Nephron (organoid): ENCODE data around the gene GDPD1.

ENCODE experiments used
- H3K27ac Mint-ChIP-seq, 3 experiments: 2 replicates each; pipeline ENCODE4 v1.8.0; 2020; ENCODE audit warnings: mixed read lengths in 3 of 3, mild to moderate bottlenecking in 2 of 3, moderate library complexity in 1 of 3
- H3K27me3 Mint-ChIP-seq: 2 replicates; pipeline ENCODE4 v1.8.0; 2021; ENCODE audit warnings: low read depth, mild to moderate bottlenecking, moderate library complexity, mixed read lengths
- H3K36me3 Mint-ChIP-seq: 2 replicates; pipeline ENCODE4 v1.8.0; 2020; ENCODE audit warnings: low read depth, mixed read lengths
- H3K4me1 Mint-ChIP-seq: 2 replicates; pipeline ENCODE4 v1.8.0; 2020; ENCODE audit warnings: mixed read lengths
- H3K4me3 Mint-ChIP-seq, 3 experiments: 2 replicates each; pipeline ENCODE4 v1.8.0; 2020; ENCODE audit warnings: mild to moderate bottlenecking in 3 of 3, mixed read lengths in 3 of 3, moderate library complexity in 2 of 3
- H3K9me3 Mint-ChIP-seq: 2 replicates; pipeline ENCODE4 v1.8.0; 2020; ENCODE audit warnings: mixed read lengths
- TF ChIP-seq, protein P1 (sequence below), 3 experiments: fragments of 200-600 bp; sonication (generic); IDR thresholded peaks; one replicate each; pipeline ENCODE4 v1.5.0; 2021; ENCODE audit warnings: antibody characterized with exemption in 3 of 3; ENCODE audit not compliant: unreplicated experiment in 3 of 3

Gene GDPD1

DNA sequence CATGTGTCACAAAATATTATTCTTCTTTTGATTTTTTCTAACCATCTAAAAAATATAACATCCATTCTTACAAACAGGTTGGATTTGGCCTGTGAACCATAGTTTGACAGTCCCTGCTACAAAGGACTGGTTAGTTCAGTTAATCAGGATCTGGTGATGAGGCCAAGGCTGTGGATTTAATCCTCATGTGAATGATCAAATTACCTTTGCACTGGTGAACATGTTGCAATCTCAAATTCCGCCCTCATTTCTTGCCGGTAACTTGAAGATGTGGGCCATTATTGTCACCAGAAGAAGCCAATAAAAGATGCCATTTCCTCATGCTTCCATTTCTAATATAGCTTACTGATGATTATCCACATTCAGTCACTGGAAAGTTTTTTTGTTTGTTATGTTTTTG, 75.9 kb downstream of the GDPD1 start:
- Mint-ChIP-seq H3K4me3 (no peak overlapping the region), H3K4me1 (no peaks in the 10 kb centered on the region), H3K9me3 (no peaks in the 10 kb centered on the region), H3K27me3 (peaks cover 5% of the 10 kb centered on the region), H3K27ac (no peak overlapping the region), H3K36me3 (no peaks in the 10 kb centered on the region)
- TF ChIP-seq, protein P1, sequence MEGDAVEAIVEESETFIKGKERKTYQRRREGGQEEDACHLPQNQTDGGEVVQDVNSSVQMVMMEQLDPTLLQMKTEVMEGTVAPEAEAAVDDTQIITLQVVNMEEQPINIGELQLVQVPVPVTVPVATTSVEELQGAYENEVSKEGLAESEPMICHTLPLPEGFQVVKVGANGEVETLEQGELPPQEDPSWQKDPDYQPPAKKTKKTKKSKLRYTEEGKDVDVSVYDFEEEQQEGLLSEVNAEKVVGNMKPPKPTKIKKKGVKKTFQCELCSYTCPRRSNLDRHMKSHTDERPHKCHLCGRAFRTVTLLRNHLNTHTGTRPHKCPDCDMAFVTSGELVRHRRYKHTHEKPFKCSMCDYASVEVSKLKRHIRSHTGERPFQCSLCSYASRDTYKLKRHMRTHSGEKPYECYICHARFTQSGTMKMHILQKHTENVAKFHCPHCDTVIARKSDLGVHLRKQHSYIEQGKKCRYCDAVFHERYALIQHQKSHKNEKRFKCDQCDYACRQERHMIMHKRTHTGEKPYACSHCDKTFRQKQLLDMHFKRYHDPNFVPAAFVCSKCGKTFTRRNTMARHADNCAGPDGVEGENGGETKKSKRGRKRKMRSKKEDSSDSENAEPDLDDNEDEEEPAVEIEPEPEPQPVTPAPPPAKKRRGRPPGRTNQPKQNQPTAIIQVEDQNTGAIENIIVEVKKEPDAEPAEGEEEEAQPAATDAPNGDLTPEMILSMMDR (IDR thresholded peaks at IDR 0.05; ENCODE audit: unreplicated experiment in 3 of 3), result no peak

DNA sequence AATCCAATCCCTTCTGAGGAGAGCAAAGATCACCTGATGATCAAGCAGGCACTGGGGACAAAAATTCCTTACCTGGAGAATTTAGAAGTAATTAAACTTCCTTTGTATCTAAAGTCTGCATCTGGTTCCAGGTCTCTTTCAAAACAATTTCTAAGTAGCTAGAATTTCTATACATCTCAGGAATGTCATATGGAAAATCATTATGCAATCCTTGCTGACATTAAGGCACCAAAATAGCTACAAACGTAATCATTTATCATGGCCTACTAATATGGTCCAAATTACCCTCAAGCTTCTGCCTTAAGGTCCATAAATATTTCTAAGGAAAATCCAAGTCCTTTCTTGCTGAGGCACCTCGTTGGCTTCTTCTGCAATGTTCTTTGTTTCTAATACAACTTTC, 78.2 kb downstream of the GDPD1 start:
- H3K9me3 Mint-ChIP-seq, result no peaks in the 10 kb centered on the region
- no peak overlapping the region for H3K27ac Mint-ChIP-seq
- H3K4me3 Mint-ChIP-seq, result no peak overlapping the region
- peaks cover 5% of the 10 kb centered on the region for H3K27me3 Mint-ChIP-seq
- no peaks in the 10 kb centered on the region for H3K4me1 Mint-ChIP-seq
- TF ChIP-seq, protein P1 (IDR thresholded peaks at IDR 0.05; ENCODE audit: unreplicated experiment in 3 of 3), result no peak
- no peaks in the 10 kb centered on the region for H3K36me3 Mint-ChIP-seq

DNA sequence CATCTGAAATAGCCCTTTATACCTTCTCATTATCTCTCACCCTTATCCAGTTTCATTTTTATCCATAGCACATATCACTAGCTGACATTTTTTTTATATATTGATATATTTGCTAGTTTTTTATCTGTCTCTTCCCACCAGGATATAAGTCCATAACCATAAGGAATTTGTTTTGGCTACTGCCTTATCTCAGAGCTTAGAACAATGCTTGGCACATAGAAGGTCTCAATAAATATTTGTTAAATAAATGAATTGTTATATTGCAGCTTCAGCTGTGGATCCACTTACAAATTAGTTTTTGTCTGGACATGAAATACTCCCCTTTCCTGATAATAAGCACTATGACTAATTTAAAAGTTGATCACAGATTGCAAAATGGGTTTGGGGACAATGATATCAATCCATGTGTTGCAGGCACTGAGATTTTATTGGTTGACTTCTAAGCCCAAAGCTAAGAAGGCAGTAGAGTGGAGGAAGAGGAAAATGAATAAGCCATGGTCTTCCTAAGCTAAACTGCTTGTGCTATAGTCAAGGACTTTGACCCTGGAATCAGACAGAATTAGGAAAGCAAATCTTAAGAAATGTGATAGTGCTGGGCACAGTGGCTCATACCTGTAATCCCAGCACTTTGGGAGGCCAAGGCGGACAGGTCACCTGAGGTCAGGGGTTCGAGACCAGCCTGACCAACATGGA, 79.2 kb downstream of the GDPD1 start:
- H3K4me1 Mint-ChIP-seq, result no peaks in the 10 kb centered on the region
- H3K36me3 Mint-ChIP-seq, result no peaks in the 10 kb centered on the region

DNA sequence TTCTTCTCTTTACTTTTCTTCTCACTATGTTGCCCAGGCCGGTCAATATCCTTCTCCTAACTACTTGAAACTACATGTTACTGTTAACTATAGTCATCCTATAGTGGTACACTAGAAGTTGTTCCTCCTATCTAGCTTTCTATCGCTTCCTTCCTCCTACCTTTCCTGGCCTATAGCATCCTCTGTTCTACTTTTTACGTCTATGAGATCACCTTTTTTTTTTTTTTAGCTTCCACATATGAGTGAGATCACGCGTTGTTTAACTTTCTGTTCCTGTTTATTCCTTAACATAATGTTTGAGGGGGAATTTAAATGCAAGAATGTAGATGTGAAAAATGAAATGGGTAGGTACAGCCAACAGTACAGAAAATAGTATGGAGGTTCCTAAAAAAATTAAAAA, 80.6 kb downstream of the GDPD1 start:
- no peaks in the 10 kb centered on the region for H3K4me1 Mint-ChIP-seq
- no peaks in the 10 kb centered on the region for H3K36me3 Mint-ChIP-seq
- TF ChIP-seq, protein P1 (IDR thresholded peaks at IDR 0.05; ENCODE audit: unreplicated experiment in 3 of 3), result no peak
- peaks cover 3% of the 10 kb centered on the region for H3K9me3 Mint-ChIP-seq
- peaks cover 5% of the 10 kb centered on the region for H3K27me3 Mint-ChIP-seq
- H3K4me3 Mint-ChIP-seq, result no peak overlapping the region
- no peak overlapping the region for H3K27ac Mint-ChIP-seq

More for the DNA sequence above, 79.2 kb downstream of the GDPD1 start:
- H3K9me3 Mint-ChIP-seq, result peaks cover 3% of the 10 kb centered on the region
- TF ChIP-seq, protein P1 (IDR thresholded peaks at IDR 0.05; ENCODE audit: unreplicated experiment in 3 of 3), result no peak
- H3K27me3 Mint-ChIP-seq, result peaks cover 5% of the 10 kb centered on the region
- no peak overlapping the region for H3K27ac Mint-ChIP-seq
- H3K4me3 Mint-ChIP-seq, result no peak overlapping the region

DNA sequence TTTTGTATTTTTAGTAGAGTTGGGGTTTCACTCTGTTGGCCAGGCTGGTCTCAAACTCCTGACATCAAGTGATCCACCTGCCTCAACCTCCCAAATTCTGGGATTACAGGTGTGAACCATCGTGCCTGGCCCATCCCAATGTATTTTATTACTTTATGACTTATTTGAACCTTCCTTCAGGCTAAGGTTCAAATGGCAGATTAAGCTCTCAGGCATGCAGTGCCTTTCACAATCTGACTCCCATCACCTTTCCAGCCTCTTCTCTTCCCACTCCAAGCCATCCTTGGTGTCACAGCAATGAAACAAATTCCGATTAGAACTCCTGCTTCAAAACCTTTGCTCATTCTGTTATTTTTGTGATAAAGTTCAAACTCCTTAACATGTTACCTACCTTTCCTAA, 84.5 kb downstream of the GDPD1 start:
- Mint-ChIP-seq H3K27ac (no peak overlapping the region), H3K9me3 (peaks cover 3% of the 10 kb centered on the region), H3K4me3 (no peak overlapping the region), H3K4me1 (no peaks in the 10 kb centered on the region), H3K36me3 (no peaks in the 10 kb centered on the region), H3K27me3 (no peaks in the 10 kb centered on the region)
- TF ChIP-seq, protein P1 (IDR thresholded peaks at IDR 0.05; ENCODE audit: unreplicated experiment in 3 of 3), result no peak

GRCh38 chr17:59310263-59310920, 90.1 kb downstream of the GDPD1 start:
- Mint-ChIP-seq H3K36me3 (no peaks in the 10 kb centered on the region), H3K4me3 (no peak overlapping the region), H3K27ac (no peak overlapping the region), H3K4me1 (no peaks in the 10 kb centered on the region), H3K27me3 (no peaks in the 10 kb centered on the region), H3K9me3 (no peaks in the 10 kb centered on the region)
- TF ChIP-seq, protein P1 (IDR thresholded peaks at IDR 0.05; ENCODE audit: unreplicated experiment in 3 of 3), result no peak
